Measurements from ENCODE around the gene ASCL2.

ASCL2 gene

GRCh38 chr11:2233693-2234455, 36.5 kb downstream of the ASCL2 start:
- no peak for DNase-seq (ENCODE audit: low spot score)

DNA sequence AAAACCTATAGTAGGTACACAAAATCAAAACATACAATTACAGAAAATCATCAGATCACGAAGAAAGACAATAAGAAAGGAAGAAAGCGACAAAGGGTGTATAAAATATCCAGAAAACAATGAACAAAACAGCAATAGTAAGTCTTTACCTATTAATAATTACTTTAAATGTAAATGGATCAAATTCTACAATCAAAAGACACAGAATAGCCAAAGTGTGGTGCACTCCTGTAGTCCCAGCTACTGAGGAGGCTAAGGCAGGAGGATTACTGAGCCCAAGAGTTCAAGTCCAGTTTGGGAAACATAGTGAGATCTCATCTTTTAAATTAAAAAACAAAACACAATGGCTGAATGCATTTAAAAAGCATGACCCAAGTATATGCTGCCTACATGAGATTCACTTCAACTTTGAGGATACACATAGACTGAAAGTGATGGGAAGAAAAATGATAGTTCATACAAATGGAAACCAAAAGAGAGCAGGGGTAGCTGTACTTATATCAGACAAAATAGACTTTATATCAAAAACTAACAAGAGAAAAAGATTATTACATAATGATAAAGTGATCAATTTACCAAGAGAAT, 40.6 kb downstream of the ASCL2 start:
- no peak for DNase-seq (ENCODE audit: low spot score)

DNA sequence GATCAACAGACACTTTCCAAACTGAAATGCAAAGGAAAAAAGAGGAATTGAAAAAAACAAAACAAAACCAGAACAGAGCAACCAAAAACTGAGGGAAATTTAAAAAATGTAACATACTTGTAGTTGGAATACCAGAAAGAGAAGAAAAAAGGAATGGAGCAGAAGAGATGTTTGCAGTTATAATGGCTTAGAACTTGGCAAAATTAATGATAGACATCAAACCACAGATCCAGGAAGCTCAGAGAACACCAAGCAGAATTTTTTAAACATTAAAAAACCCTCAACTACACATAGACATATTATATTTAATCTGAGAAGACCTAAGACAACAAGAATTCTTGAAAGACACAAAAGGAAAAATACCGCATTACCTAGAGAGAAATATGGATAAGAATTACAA, 46.1 kb downstream of the ASCL2 start:
- no peak for DNase-seq (ENCODE audit: low spot score)

GRCh38 chr11:2223153-2223794, 47.1 kb downstream of the ASCL2 start:
- DNase-seq (ENCODE audit: low spot score), result no peak

DNA sequence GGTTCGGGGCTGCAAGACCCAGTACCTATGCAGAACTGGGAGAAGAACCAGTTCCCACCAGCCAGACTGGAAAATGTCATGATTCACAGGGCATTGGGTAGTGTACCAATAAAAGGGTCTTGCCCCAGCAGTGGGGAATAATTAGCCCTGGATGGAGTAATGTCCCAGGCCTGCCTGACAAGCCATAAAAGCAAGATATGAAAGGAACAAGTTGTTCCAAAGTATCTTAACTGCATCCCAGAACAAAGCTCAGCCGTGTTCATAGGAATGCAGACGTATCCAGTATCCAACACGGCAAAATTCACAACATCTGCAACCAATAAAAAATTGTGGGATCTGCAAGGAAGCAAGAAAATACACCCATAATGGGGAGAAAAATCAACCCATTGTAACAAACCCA, 47.9 kb downstream of the ASCL2 start:
- DNase-seq (ENCODE audit: low spot score), result no peak

DNA sequence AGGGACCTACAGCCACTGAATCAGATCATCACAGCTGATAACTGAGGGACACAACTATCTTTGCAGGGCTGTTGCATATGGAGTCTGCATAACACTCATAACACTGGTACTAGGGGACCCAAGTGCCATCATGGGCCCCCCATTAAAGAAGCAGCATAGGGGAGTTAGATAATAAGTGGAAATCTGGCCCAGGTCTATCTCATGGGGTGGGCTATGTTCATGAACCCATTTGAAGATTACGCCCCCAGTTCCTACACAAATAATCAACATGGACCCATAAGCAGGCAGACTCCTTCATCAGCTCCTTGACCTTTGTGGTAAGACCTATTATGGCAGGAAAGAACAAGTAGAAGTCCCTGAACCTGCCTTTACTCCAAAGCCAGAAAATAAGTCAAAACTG, 48.8 kb downstream of the ASCL2 start:
- no peak for DNase-seq (ENCODE audit: low spot score)

GRCh38 chr11:2221024-2221423, 49.4 kb downstream of the ASCL2 start:
- no peak for DNase-seq (ENCODE audit: low spot score)

DNA sequence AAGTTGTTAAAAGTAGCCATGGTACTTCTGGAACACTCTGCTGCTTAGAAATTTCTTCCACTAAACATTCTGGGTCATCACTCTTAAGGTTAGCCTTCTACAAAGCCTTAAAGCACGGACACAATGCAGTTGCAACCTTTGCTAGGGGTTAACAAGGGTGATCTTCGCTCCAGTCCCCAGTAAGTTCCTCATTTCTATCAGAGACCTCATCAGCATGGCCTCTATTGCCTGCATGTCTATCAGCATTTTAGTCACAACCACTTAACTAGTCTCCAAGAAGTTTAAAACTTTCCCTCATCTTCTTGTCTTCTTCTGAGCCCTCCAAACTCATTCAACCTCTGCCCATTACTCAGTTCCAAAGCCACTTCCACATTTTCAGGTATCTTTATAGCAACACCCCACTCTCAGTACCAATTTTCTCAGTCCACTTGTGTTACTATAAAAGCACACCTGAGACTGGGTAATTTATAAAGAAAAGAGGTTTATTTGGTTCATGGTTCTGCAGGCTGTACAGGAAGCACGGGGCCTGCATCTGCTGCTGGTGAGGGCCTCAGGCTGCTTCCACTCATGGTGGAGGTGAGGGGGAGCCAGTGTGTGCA, 50.1 kb downstream of the ASCL2 start:
- no peak for DNase-seq (ENCODE audit: low spot score)

- no peak for DNase-seq (ENCODE audit: low spot score)
These were observed 50.9 kb downstream of the ASCL2 start for GRCh38 chr11:2219318-2220017.

All from HuH-7.5 (cell line).